ENCODE results near the gene DLK1. TPM values are rescaled to one million over a fixed set of nuclear protein-coding genes. Genes with fewer than 3 reads are reported as not detected.

DLK1 gene
- total and polyA plus RNA-seq, 2 experiments from 2014 or later = 1,378 to 3,299 TPM

GRCh38 chr14:100710826-100711462 is 15.7 kb upstream of the DLK1 start:
- H3K9me2 ChIP-seq (replicated peaks; ENCODE audit: insufficient read depth) = no peaks in the 10 kb centered on the region
- peaks cover 35% of the 10 kb centered on the region for H3K4me1 ChIP-seq (ENCODE audit: insufficient read depth)
- H3K36me3 ChIP-seq (replicated peaks; ENCODE audit: insufficient read depth, low read depth) = no peaks in the 10 kb centered on the region
- no peaks in the 10 kb centered on the region for H4K20me1 ChIP-seq (ENCODE audit: insufficient read depth, poor library complexity, severe bottlenecking)
- no peak for DNase-seq (ENCODE audit: low spot score)
- no peak overlapping the region for H3K4me3 ChIP-seq
- peak overlapping the region; percentile 97 for H3K27ac ChIP-seq
- H3K4me2 ChIP-seq = no peak overlapping the region
- no peaks in the 10 kb centered on the region for H3K9me3 ChIP-seq (ENCODE audit: low read depth)
- TF ChIP-seq EZH2phosphoT487 (IDR thresholded peaks at IDR 0.05; ENCODE audit: low read depth, severe bottlenecking, unreplicated experiment) (no peak), EZH2 (IDR thresholded peaks at IDR 0.05; ENCODE audit: borderline replicate concordance) (no peak)
- TF ChIP-seq, protein P1, sequence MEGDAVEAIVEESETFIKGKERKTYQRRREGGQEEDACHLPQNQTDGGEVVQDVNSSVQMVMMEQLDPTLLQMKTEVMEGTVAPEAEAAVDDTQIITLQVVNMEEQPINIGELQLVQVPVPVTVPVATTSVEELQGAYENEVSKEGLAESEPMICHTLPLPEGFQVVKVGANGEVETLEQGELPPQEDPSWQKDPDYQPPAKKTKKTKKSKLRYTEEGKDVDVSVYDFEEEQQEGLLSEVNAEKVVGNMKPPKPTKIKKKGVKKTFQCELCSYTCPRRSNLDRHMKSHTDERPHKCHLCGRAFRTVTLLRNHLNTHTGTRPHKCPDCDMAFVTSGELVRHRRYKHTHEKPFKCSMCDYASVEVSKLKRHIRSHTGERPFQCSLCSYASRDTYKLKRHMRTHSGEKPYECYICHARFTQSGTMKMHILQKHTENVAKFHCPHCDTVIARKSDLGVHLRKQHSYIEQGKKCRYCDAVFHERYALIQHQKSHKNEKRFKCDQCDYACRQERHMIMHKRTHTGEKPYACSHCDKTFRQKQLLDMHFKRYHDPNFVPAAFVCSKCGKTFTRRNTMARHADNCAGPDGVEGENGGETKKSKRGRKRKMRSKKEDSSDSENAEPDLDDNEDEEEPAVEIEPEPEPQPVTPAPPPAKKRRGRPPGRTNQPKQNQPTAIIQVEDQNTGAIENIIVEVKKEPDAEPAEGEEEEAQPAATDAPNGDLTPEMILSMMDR (IDR thresholded peaks at IDR 0.05; ENCODE audit: poor library complexity) = no peak
- H3K79me2 ChIP-seq = no peaks in the 10 kb centered on the region
- WGBS (ENCODE audit: low lambda C conversion rate, missing lambda C conversion rate) = 84% methylated on average over 17 of the region's 18 CpGs
- H2AFZ ChIP-seq = no peak overlapping the region
- no peaks in the 10 kb centered on the region for H3K27me3 ChIP-seq

GRCh38 chr14:100711493-100711892 is 15.2 kb upstream of the DLK1 start:
- no peak for DNase-seq (ENCODE audit: low spot score)
- Histone ChIP-seq H3K79me2 (no peaks in the 10 kb centered on the region), H3K27ac (peak overlapping the region; percentile 97), H3K36me3 (replicated peaks; ENCODE audit: insufficient read depth, low read depth) (no peaks in the 10 kb centered on the region), H4K20me1 (ENCODE audit: insufficient read depth, poor library complexity, severe bottlenecking) (no peaks in the 10 kb centered on the region), H2AFZ (no peak overlapping the region), H3K9me2 (replicated peaks; ENCODE audit: insufficient read depth) (no peaks in the 10 kb centered on the region), H3K9me3 (ENCODE audit: low read depth) (no peaks in the 10 kb centered on the region), H3K27me3 (no peaks in the 10 kb centered on the region), H3K4me1 (ENCODE audit: insufficient read depth) (peaks cover 35% of the 10 kb centered on the region), H3K4me2 (no peak overlapping the region), H3K4me3 (no peak overlapping the region)
- WGBS (ENCODE audit: low lambda C conversion rate, missing lambda C conversion rate) = 80% methylated on average over 12 of the region's 12 CpGs
- TF ChIP-seq EZH2 (IDR thresholded peaks at IDR 0.05; ENCODE audit: borderline replicate concordance) (no peak), EZH2phosphoT487 (IDR thresholded peaks at IDR 0.05; ENCODE audit: low read depth, severe bottlenecking, unreplicated experiment) (no peak)
- TF ChIP-seq, protein P1 (IDR thresholded peaks at IDR 0.05; ENCODE audit: poor library complexity) = no peak

DNA sequence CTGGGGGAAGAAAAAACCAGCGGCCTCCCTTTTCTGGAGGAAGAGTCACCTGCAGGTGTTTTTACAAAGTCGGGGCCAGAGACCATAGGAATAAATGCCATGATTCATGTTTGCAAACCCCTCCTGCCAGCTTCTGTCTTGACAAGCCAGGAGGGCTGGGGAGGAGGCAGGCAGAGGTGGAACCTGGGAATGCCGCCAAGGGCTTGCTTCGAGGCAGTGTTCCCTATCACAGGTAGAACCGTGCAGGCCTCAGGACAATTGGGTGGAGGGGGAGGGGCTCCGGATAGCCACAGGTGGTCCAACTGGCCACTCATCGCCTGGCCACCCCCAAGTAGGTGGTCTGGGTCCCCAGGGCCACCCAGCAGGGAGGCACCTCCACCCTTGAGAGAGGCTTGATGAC is 14.2 kb upstream of the DLK1 start:
- TF ChIP-seq, protein P1 (IDR thresholded peaks at IDR 0.05; ENCODE audit: poor library complexity) = no peak
- no peak for TF ChIP-seq EZH2 (IDR thresholded peaks at IDR 0.05; ENCODE audit: borderline replicate concordance)
- no peak for TF ChIP-seq EZH2phosphoT487 (IDR thresholded peaks at IDR 0.05; ENCODE audit: low read depth, severe bottlenecking, unreplicated experiment)
- Histone ChIP-seq H3K9me2 (replicated peaks; ENCODE audit: insufficient read depth) (no peaks in the 10 kb centered on the region), H3K4me2 (no peak overlapping the region), H3K79me2 (no peaks in the 10 kb centered on the region), H2AFZ (no peak overlapping the region), H3K4me3 (no peak overlapping the region), H3K9me3 (ENCODE audit: low read depth) (no peaks in the 10 kb centered on the region), H3K27ac (no peak overlapping the region), H3K4me1 (ENCODE audit: insufficient read depth) (peaks cover 35% of the 10 kb centered on the region), H3K27me3 (no peaks in the 10 kb centered on the region), H4K20me1 (ENCODE audit: insufficient read depth, poor library complexity, severe bottlenecking) (no peaks in the 10 kb centered on the region), H3K36me3 (replicated peaks; ENCODE audit: insufficient read depth, low read depth) (no peaks in the 10 kb centered on the region)
- DNase-seq (ENCODE audit: low spot score) = no peak
- WGBS (ENCODE audit: low lambda C conversion rate, missing lambda C conversion rate) = 78% methylated on average over 7 of the region's 7 CpGs

Measured in hepatocyte (in vitro differentiated cells).